GM21367 (cell line): ENCODE data around the gene UBE2O.

Source experiments
- ATAC-seq: cut with Tn5 transposase; IDR thresholded peaks from one replicate; pipeline ENCODE4 v1.9.1; 2021; ENCODE audit not compliant: unreplicated experiment

The UBE2O gene

DNA sequence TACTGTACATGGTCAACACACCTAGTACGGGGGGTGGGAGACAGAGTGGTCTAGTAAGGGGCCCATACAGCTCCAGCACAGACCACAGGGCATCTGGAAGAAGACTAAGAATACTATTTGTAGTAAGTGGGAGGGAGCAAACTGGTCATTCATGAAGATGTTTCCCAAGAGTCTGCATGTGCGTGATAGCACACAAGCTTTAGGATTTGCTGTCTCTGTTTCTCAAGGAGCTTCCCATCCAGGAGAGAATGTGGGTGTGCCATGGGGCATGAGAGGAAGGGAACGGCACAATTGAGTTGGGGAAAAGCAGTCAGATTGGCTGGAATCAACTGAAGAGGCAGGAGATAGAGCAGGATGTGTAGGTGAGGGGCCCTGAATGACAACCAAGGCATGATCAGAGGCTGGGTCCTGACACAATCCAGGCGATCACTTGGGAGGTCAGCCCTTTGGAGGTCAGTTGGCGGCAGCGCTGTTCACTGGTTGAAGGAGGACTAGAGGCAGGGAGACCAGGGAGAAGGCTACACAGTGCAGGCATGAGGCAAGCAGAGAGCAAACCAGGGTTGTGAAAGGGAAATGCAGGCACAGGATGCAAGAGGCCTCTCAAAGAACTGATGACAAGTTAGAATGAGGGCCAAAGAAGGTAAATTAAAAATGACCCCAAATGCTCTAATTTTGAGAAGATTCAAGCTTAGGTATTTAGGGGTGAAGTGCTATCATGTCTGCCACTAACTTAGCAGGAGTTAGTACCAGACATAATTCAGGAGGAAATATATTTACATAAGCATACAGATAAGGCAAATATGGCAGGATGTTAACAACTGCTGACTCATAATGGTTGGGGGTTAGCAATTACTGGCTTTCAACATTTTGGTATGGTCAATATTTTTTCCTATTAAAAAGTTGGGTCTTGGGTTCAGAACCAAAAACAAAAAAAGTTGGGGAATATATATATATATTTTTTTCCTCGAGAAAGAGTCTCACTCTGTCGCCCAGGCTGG is 10.3 kb downstream of the UBE2O start:
- ATAC-seq, result no peak

DNA sequence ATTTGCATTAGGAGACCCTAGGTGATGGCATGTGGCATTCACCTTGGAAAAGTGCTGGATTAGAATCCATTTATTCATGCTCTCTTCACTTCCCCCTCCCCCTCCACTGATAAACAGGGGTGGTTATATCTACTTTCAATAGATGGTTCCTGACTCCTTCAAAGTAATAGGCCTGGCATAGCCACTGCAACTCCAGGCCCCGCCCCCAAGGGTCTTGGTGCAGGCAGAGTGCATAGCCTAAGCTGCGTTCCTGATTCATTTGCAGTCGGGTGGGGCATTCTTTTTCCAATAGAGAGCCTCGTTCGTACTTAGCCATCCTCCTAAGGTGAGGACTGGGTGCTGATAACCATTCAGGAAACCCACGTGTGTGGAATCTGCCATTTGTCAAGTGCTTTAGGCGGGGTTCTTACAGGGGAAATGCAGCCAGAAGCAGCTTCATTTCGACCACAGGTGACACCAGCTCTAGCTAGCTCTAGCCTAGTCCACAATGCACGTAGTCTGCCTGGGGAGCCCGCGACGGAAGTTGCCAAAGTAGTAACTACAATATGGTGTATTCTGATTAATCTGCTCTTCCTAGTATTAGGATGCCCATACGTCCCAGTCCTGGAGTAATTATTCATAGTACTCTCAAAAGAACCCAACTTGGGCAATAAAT is 11.1 kb downstream of the UBE2O start:
- ATAC-seq, result no peak

DNA sequence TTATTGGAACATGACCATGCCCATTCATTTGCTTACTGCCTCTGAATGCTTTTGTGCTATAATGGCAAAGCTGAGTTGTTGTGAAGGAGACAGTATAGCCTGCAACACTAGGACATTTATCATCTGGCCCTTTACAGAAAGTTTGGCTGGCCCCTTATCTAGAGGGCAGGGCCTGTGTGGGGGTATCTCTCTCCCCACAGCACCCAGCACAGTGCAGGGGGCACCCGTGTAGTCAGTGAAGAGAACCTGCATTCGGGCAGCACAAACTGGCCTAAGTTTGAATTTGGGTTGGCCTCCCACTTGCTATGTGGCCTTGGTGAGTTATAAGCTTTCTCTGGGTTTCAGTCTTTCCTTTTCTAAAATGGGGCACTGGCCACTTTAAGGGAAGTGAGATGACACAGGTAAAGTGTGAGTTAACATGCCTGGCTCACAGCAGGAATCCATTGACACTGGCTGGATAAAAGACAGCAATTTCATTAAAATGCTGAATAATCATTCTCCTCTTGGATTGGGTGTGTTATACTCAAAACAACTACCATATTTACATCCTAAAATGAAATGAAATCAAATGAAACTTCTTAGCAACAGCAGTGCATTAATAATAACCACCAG is 12.1 kb downstream of the UBE2O start:
- no peak for ATAC-seq

DNA sequence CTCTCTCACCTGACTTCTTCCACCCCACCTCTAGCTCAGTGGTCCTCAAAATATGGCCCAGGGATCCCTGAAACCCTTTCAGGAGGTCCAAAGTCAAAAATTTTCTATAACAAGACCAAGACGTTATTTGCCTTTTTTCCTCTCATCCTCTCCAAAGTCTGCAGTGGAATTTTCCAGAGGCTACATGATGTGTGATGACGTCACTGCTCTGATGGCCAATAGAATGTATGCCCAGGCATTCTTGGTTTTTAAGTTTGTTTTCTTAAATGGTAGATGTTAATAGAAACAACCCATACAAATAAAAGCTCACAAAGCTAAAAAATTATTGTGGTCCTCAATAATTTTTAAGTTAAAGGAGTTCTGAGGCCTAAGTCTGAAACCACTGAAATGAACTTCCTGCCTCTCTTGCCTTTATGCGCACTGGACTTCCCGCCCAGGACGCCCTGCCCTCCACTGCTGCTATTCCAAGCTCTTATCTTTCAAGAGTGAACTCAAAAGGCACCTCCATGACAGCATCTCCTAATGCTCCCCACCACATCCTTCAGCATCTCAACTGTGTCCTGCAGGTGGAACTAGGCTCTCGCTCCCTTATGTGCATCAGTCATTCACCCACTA is 13.5 kb downstream of the UBE2O start:
- no peak for ATAC-seq

DNA sequence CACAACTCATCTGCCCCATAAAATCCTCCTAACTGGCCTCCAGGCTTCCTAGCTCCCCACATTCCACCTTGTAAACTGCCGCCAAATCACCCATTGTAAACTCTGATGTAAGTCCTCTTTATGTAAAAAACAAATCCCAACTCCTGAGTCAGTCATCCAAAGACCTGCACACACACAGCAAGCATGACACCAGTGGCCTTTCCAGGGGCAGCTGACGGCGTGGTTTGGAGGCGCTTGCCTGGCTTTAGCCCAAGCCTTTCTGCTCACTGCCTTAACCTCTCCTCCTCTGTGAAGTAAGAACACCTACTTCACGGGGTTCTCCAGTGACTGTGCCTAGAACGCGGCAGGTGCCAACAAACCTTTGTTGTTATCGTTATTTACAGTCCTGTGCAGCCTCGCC is 14.0 kb downstream of the UBE2O start:
- ATAC-seq, result no peak

DNA sequence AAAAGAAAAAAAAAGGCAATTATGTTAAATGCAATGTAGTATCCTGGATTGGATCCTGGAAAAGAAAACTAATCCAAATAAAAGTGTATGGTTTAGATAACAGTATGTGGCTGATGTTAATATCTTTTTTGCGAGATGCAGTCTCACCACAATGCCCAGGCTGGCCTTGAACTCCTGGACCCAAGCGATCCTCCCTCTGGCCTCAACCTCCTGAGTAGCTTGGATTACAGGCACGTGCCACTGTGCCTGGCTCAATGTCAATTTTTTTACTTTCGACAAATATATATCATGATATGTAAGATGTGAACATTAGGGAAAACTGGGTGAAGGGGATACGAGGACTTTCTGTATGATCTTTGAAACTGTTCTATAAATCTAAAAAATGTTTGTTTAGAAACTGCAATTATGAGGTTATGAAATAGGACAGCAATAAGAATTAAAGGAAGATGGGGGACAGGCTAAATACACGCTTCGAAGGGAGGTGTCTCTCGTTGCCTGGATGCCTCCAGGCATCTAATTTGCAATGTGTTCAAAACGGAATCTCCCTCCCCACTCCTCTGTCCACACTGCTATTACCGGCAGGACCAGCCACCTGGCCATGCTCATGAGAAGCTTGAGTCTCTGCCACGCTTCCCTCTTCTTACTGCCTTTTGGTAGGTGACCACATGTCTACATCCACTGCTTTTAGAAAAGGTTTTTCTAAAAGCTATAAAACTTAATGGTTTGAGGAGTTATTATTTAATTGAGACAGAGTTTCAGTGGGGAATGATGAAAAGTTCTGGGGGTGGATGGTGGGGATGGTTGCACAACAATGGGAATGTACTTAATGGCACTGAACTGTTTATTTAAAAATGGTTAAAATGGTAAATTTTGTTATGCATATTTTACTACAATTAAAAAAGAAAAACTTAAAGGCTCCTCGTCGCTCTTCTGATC is 15.2 kb downstream of the UBE2O start:
- ATAC-seq, result no peak

DNA sequence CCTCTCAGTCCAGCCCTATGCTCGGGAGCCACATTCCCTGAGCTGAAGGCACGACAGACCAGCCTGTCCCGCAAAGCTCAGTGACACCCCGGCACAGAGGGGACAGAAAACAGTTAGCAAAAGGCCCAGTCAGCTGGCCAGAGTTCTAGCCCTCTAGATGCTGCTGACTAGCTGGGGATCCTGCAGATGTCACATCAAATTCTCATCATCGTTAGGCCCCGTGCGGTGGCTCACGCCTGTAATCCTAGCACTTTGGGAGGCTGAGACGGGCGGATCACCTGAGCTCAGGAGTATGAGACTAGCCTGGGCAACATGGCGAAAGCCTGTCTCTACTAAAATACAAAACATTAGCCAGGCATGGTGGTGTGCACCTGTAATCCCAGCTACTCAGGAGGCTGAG is 17.2 kb downstream of the UBE2O start:
- ATAC-seq, result no peak

DNA sequence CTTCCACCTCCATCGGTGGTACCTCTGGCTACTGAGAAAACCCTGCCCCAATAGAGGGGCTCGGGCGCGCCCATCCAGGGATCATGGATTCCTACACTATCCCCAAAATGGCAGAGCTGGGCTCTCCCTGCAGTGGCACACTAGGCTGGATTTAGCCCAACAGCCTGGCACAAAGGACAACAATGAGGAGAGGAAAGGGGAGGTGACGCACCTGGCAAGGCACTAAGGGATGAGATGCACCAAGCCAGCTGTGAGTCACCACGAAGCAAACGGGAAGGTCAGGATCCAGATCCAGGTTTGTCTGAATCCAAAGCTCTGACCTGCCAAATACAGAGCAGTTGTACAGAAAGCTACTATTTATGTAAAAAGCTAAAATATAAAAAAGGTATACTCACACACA is 18.1 kb downstream of the UBE2O start:
- no peak for ATAC-seq

DNA sequence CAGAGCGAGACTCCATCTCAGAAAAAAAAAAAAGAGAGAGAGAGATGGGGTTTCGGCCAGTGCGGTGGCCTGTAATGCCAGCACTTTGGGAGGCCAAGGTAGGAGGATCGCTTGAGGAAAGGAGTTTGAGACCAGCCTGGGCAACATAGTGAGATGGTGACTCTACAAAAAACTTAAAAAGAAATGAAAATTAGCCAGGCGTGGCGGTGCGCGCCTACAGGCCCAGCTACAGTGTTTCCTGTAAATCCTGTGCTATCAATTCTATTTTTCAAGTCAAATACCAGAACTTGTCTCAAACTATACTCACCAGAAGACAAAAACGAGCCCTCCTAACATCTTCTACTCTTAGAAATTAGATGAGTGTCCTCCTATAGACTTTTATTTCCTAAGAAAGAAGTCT is 19.3 kb downstream of the UBE2O start:
- no peak for ATAC-seq

DNA sequence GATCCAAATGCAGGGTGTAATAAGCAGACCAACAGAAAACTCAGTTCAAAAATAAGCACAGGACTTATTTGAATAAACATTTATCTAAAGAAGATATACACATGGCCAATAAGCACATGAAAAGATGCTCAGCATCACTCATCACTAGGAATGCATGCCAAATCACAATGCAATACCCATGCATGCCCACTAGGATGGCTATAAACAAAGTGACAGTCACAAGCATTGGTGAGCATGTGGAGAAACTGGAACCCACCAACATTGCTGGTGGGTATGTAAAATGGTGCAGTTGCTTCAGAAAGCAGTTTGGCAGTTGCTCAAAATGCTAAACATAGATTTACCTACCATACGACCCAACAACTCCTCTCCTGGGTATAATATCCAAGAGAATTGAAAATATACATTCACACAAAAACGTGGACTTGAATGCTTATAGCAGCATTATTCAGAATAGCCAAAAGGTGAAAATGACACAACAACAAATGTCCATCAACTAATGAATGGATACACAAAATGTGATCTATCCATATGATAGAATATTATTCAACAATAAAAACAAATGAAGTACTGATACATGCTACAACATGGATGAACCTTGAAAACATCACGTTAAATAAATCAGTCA is 20.1 kb downstream of the UBE2O start:
- ATAC-seq, result no peak

DNA sequence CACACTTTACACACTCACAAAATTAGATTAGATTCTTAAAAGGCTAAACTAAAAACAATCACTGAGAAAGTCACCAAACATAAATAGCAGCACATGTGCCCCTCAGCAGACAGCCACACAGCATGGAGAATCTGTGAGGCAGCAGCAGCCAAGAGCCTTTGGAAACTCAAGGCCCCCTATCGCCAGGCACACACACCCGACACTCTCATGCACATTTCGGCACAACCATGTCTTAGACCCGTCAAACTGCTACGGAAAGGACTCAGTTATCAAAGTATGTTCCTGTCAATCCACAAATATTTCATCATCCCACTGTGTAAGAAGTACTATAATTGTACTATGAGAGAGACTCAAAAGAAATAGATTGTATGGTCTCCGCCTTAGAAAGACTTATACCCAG is 20.9 kb downstream of the UBE2O start:
- ATAC-seq, result no peak

DNA sequence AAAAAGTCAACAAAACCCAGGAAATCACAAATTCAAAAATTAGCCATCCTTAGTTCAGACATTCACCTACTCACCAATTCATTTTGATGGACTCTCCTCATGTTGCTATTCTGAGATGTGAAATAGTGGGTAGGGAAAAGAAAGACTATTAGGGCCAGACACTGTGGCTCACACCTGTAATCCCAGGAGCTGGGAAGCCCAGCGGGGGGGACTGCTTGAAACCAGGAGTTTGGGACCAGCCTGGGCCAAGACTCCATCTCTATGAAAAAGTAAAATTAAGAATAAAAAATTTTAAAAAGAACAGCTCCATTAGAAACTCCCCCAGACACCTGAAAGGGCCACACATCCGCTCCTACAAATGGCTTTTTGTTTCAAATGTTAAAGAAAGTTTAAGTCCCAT is 21.4 kb downstream of the UBE2O start:
- ATAC-seq, result no peak

DNA sequence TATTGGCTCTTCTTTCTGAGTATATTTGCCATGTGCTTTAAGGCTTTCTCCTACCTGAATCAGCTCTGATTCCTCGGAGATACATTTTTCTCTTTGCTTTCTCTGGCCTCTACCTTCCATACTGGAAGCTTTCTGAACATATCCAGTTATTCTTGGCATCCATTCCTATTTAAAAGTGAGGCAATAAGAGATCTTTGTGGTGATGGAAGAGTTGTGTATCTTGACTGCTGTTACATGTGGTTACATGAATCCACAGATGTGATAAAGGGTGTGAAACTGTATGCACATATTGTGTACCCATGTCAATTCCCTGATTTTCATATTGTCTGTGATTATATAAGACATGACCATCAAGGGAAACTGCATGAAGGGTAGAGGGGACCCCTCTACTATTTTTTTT is 24.4 kb downstream of the UBE2O start:
- ATAC-seq, result no peak

DNA sequence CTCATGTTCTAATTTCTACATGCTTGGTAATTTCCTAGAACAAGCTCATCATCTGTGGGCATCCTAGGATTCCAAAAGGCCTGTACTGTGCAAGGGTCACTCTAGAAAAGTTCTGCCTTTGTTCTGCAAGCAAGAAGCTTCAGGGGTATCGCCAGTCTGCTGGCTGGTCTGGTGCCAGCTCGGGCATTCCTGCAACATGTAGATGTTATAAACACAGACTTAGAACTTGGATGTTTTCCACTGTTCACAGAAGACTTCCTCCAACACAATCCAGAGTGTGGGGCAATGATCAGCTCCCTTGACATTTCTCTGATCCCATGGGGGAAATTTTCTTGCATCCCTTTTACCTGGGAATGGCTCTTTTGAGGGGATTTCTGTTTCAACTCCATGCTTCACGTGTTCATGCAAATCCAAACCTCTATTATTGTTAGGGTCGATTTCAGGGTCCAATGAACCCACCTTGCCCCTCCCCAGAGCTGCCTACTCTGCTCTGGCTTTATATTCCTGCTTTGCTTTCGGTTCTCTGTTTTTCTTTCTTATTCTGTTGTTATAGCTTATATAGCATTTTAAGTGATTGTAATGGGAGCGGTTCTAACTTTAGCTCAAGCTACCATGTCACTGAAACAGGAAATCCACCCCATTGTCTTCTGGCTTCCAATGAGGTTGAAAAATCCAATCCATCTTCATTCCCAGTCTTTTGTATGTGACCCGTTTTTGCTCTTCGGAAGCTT is 25.3 kb downstream of the UBE2O start:
- ATAC-seq, result no peak

DNA sequence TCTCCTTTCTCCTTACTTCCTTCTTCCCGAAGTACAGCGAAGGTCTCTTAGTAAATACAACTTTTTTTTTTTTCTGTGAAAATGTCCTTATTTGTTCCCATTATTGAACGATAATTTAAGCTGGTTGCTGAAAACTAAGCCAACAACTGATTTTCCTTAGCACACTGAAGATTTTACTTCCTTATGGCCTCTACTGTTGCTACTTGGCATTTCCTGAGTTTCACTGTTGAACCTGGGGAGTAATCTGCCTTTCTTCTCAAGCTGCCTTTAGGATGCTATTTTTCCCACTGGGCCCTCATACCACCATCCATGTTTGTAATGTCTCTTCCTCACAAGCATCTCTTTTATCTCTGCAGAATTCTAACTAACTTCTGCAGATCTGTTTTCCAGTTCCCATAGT is 26.1 kb downstream of the UBE2O start:
- no peak for ATAC-seq

DNA sequence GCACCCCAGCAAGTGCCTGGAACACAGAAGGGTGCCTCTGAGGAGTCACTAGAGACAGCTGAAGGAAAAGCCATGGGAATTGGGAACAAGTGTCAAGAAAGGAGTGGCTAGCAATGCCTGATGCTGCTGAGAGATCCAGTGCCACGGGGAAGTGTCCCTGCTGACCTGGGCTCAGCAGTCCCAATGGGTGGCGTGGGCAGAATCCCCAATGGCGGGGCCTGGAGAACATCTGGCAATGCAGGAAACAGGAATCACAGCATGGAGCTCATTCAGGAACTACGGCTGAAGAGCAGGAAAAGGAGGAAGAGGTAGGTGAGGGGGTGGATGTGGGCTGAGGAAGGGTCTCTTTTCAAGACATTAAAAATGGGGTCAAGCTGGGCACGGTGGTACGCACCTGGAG is 30.1 kb downstream of the UBE2O start:
- ATAC-seq, result no peak

DNA sequence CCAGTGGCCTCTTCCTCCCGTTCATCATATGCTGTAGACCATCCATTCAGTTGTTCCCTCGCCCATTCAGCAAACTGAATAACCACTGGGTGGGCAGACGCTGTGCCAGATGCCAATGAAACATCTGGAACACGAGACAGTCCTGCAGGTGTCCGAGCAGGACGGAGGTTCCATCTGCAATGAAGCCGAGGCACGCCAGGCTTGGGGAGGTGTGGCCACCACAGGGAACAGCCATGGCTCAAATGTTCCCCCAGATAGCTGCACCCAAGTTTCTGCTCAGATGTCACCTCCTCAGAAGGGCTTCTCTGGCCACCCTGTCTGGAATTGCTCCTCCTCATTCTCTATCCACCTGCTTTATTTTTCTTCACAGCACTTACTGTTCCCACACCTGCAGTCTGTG is 30.5 kb downstream of the UBE2O start:
- ATAC-seq, result no peak

DNA sequence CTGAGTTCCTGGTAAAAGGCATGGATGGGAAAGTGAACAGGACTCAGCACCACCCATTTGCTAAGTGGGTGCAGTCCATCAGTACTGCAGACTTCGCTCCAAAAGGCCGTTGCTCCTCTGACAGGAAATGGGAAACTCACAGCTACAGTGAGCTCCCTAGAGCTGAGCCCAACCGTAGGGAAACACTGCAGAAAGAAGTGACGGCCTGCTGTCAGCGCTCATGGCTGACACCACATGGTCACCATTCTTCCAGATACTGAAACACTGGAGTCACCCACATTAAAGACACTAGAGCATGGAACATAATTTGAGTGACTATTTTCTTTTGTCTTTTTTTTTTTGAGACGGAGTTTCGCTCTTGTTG is 31.9 kb downstream of the UBE2O start:
- ATAC-seq, result no peak

DNA sequence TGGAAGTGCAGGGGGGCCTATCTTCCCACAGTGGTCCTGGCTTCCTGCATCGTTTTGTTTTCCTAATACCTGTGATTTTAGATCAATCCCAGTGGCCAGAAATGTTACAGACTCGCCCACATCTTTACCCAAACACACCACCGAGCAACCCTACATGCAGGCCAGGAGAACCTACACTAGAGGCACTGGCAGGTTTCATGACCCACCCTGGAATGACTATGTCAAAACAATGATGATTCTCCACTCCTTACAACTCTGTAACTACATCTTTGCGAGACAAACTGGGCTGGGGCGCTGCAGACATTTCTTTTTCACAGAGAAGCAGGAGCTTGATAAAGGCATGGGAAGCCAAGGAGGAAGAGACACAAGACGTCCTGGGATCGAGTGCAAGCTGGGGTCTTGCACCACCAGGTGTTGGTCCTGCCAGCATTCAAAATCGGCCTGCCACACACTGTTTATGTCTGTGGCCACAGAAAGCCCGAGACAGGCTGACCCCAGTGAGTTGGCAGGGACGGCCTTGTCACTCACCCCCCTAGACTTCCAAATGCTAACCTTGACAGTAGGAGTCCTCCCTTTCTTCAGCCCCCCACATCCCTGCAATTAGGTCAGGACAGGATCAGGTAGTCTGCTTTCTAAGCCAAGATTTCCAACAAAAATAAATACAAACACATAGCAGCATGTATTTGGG is 32.5 kb downstream of the UBE2O start:
- ATAC-seq, result no peak
